Stimulated activated CD4-positive, alpha-beta T cell treated with anti-CD3 and anti-CD28 coated beads, TNF-alpha, amount 100 ng/mL, for 24 hours (primary cell): Measurements from ENCODE around the gene HTR3E.
A peak's percentile ranks its signal among the peaks of the same experiment; 100 is the strongest.

ENCODE experiments used
- DNase-seq, 3 experiments: peaks; one replicate each; pipeline ENCODE4 v3.0.0-alpha.2; 2020; ENCODE audit warnings: low read depth in 3 of 3

The HTR3E gene

GRCh38 chr3:184155644-184156521 lies 59.0 kb downstream of the HTR3E start:
- DNase-seq = peak in 1 of 3 experiments; percentile 57

GRCh38 chr3:184156522-184156955 lies 59.7 kb downstream of the HTR3E start:
- DNase-seq = no peak
